ENCODE measurements around the gene FAXDC2. TPM values are rescaled to one million over a fixed set of nuclear protein-coding genes. Genes with fewer than 3 reads are reported as not detected.

FAXDC2 gene
- under 1 TPM in 1 of 2 donors, not detected in 1; 0.43 TPM for total RNA-seq

GRCh38 chr5:154850255-154851062 lies at the start of gene FAXDC2:
Gene FAXDC2, minus strand, starts transcription at chr5:154850603. Its CDS starts 12,425 bp downstream, at chr5:154838178.
- Mint-ChIP-seq H3K36me3 (ENCODE audit: insufficient read depth in 2 of 2) (peaks cover 0 to under 1% of the 10 kb centered on the region in 2 donors), H3K27ac (no peak within 1 kb of the TSS), H3K9me3 (no peaks in the 10 kb centered on the region), H3K27me3 (ENCODE audit: low read depth) (no peaks in the 10 kb centered on the region), H3K4me3 (peak within 1 kb of the TSS in 1 of 2 donors; percentile 15), H3K4me1 (ENCODE audit: low read depth) (peaks cover 17% of the 10 kb centered on the region)
- no peak for DNase-seq
- ATAC-seq (replicated peaks in 1 of 2) = peak; percentile 23 to 29

- H3K27ac Mint-ChIP-seq = no peak overlapping the region
- DNase-seq (no peak), ATAC-seq (replicated peaks in 1 of 2) (no peak)
- peaks cover 7 to 34% of the 10 kb centered on the region in 2 donors for H3K36me3 Mint-ChIP-seq (ENCODE audit: insufficient read depth in 2 of 2)
- no peaks in the 10 kb centered on the region for H3K4me1 Mint-ChIP-seq (ENCODE audit: low read depth)
- H3K4me3 Mint-ChIP-seq = no peak overlapping the region
- no peaks in the 10 kb centered on the region for H3K27me3 Mint-ChIP-seq (ENCODE audit: low read depth)
- H3K9me3 Mint-ChIP-seq = no peaks in the 10 kb centered on the region
Observed at GRCh38 chr5:154900066-154900465, 49.7 kb upstream of the FAXDC2 start.

- no peaks in the 10 kb centered on the region for H3K9me3 Mint-ChIP-seq
- no peaks in the 10 kb centered on the region for H3K27me3 Mint-ChIP-seq (ENCODE audit: low read depth)
- ATAC-seq (replicated peaks in 1 of 2) (no peak), DNase-seq (no peak)
- peak overlapping the region; percentile 42 for H3K27ac Mint-ChIP-seq
- no peak overlapping the region for H3K4me3 Mint-ChIP-seq
- H3K4me1 Mint-ChIP-seq (ENCODE audit: low read depth) = no peaks in the 10 kb centered on the region
- peaks cover 7 to 35% of the 10 kb centered on the region in 2 donors for H3K36me3 Mint-ChIP-seq (ENCODE audit: insufficient read depth in 2 of 2)
Observed at GRCh38 chr5:154899151-154899816, 48.9 kb upstream of the FAXDC2 start.

GRCh38 chr5:154898210-154898609 lies 47.8 kb upstream of the FAXDC2 start:
- Mint-ChIP-seq H3K4me1 (ENCODE audit: low read depth) (no peaks in the 10 kb centered on the region), H3K27ac (no peak overlapping the region), H3K9me3 (no peaks in the 10 kb centered on the region), H3K36me3 (ENCODE audit: insufficient read depth in 2 of 2) (peaks cover 5 to 34% of the 10 kb centered on the region in 2 donors), H3K4me3 (no peak overlapping the region), H3K27me3 (ENCODE audit: low read depth) (no peaks in the 10 kb centered on the region)
- ATAC-seq (replicated peaks in 1 of 2) (no peak), DNase-seq (no peak)

- H3K27me3 Mint-ChIP-seq (ENCODE audit: low read depth) = no peaks in the 10 kb centered on the region
- no peaks in the 10 kb centered on the region for H3K9me3 Mint-ChIP-seq
- no peaks in the 10 kb centered on the region for H3K4me1 Mint-ChIP-seq (ENCODE audit: low read depth)
- no peak for ATAC-seq (replicated peaks in 1 of 2)
- H3K36me3 Mint-ChIP-seq (ENCODE audit: insufficient read depth in 2 of 2) = peaks cover 6 to 32% of the 10 kb centered on the region in 2 donors
- H3K4me3 Mint-ChIP-seq = no peak overlapping the region
- no peak for DNase-seq
- peak overlapping the region; percentile 22 for H3K27ac Mint-ChIP-seq
Observed at GRCh38 chr5:154896562-154897165, 46.3 kb upstream of the FAXDC2 start.

DNA sequence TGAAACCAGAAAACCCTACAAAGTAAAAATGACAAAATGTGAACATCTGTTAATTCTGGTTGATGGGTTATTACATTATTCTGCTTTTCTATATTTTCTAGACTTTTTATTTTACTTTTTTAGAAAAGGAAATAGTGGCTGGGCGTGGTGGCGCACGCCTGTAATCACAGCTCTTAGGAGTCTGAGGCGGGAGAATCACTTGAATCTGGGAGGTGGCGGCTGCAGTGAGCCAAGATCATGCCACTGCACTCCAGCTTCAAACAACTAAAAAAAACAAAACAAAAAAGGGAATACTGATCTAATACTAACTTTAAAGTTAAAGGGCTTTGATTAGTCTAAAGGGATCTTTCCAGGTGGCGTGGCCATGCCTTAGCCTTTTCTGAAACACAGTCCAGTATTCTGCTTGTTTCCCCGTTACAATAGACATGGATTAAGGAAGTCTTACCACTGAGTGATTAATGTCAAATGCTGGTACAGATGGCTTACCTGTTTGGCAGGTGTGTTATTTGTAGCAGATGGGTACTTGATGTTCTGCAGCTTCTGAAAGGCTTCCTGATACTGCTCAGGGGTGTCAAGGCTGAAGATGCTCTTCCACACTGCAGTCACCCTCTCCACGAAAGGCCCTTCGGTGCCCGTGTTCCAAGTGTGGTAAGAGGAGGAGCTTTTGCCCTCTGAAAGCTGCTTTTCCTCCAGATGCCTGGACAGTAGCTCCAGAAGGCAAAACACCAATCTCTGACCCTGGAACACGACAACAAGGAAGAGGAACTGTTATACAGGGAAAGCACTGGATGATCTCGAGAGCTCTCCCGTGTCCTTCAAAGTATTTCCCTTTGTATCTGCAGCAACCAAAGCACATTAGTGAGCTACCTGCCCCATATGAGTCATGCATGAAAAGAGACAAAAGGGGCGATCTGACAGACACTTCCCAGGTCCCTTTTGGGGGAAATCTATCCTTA lies 45.5 kb upstream of the FAXDC2 start:
- peak overlapping the region; percentile 22 for H3K27ac Mint-ChIP-seq
- H3K9me3 Mint-ChIP-seq = no peaks in the 10 kb centered on the region
- no peak overlapping the region for H3K4me3 Mint-ChIP-seq
- ATAC-seq (replicated peaks in 1 of 2) = no peak
- no peaks in the 10 kb centered on the region for H3K27me3 Mint-ChIP-seq (ENCODE audit: low read depth)
- H3K4me1 Mint-ChIP-seq (ENCODE audit: low read depth) = no peaks in the 10 kb centered on the region
- peaks cover 8 to 36% of the 10 kb centered on the region in 2 donors for H3K36me3 Mint-ChIP-seq (ENCODE audit: insufficient read depth in 2 of 2)
- no peak for DNase-seq

DNA sequence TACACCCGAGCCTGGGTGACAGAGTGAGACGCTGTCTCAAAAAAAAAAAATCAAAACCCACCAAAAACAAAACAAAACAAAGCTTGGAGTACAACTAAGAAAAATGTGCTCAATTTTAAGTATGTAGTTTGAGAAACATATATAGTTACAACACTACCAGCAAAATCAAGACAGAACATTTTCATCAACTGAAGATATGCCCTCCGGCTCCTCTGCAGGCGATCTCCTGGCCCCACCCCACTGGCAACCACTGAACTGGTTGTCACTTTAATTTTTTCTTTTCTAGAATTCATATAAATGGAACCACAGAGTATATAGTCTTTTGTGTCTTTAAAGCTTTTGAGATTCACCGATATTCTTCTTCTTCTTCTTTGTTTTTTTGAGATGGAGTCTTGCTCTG lies 43.0 kb upstream of the FAXDC2 start:
- no peaks in the 10 kb centered on the region for H3K27me3 Mint-ChIP-seq (ENCODE audit: low read depth)
- H3K9me3 Mint-ChIP-seq = no peaks in the 10 kb centered on the region
- DNase-seq (no peak), ATAC-seq (replicated peaks in 1 of 2) (no peak)
- no peak overlapping the region for H3K4me3 Mint-ChIP-seq
- H3K27ac Mint-ChIP-seq = no peak overlapping the region
- H3K4me1 Mint-ChIP-seq (ENCODE audit: low read depth) = no peaks in the 10 kb centered on the region
- H3K36me3 Mint-ChIP-seq (ENCODE audit: insufficient read depth in 2 of 2) = peaks cover 15 to 44% of the 10 kb centered on the region in 2 donors

DNA sequence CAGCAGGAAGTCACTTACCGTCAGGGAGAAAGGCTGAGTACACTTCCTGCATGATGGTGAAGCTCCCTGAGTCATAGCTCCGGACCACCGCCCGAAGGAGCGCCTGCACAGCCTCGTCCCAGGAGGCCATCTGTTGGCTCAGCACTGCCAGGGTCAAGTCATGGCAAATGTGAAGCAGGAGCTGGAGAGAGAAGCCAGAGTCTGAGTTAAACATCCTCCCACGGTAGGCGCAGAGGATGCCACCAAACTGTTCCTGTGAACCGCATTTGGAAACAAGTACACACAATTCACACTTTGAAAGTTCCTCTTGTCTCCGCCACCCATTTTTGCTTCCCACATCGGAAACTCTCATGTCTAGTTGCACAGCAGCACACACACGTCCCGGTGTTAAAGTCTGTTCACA lies 42.0 kb upstream of the FAXDC2 start:
- ATAC-seq (replicated peaks in 1 of 2) (no peak), DNase-seq (no peak)
- Mint-ChIP-seq H3K27me3 (ENCODE audit: low read depth) (no peaks in the 10 kb centered on the region), H3K36me3 (ENCODE audit: insufficient read depth in 2 of 2) (peaks cover 18 to 47% of the 10 kb centered on the region in 2 donors), H3K27ac (no peak overlapping the region), H3K9me3 (peaks cover 0 to 2% of the 10 kb centered on the region in 2 donors), H3K4me3 (no peak overlapping the region), H3K4me1 (ENCODE audit: low read depth) (no peaks in the 10 kb centered on the region)

- H3K27me3 Mint-ChIP-seq (ENCODE audit: low read depth) = no peaks in the 10 kb centered on the region
- no peak overlapping the region for H3K4me3 Mint-ChIP-seq
- H3K4me1 Mint-ChIP-seq (ENCODE audit: low read depth) = no peaks in the 10 kb centered on the region
- no peak overlapping the region for H3K27ac Mint-ChIP-seq
- H3K9me3 Mint-ChIP-seq = peaks cover 8 to 18% of the 10 kb centered on the region in 2 donors
- DNase-seq (no peak), ATAC-seq (replicated peaks in 1 of 2) (no peak)
- peaks cover 43 to 77% of the 10 kb centered on the region in 2 donors for H3K36me3 Mint-ChIP-seq (ENCODE audit: insufficient read depth in 2 of 2)
Observed at GRCh38 chr5:154885439-154885838, 35.0 kb upstream of the FAXDC2 start.

GRCh38 chr5:154884424-154884823 lies 34.0 kb upstream of the FAXDC2 start:
- DNase-seq (no peak), ATAC-seq (replicated peaks in 1 of 2) (no peak)
- H3K36me3 Mint-ChIP-seq (ENCODE audit: insufficient read depth in 2 of 2) = peaks cover 42 to 81% of the 10 kb centered on the region in 2 donors
- no peak overlapping the region for H3K27ac Mint-ChIP-seq
- peaks cover 8 to 24% of the 10 kb centered on the region in 2 donors for H3K9me3 Mint-ChIP-seq
- H3K27me3 Mint-ChIP-seq (ENCODE audit: low read depth) = no peaks in the 10 kb centered on the region
- no peak overlapping the region for H3K4me3 Mint-ChIP-seq
- H3K4me1 Mint-ChIP-seq (ENCODE audit: low read depth) = no peaks in the 10 kb centered on the region

- H3K4me3 Mint-ChIP-seq = no peak overlapping the region
- no peaks in the 10 kb centered on the region for H3K4me1 Mint-ChIP-seq (ENCODE audit: low read depth)
- H3K9me3 Mint-ChIP-seq = peaks cover 19 to 26% of the 10 kb centered on the region in 2 donors
- DNase-seq (no peak), ATAC-seq (replicated peaks in 1 of 2) (no peak)
- peaks cover 46 to 75% of the 10 kb centered on the region in 2 donors for H3K36me3 Mint-ChIP-seq (ENCODE audit: insufficient read depth in 2 of 2)
- H3K27me3 Mint-ChIP-seq (ENCODE audit: low read depth) = no peaks in the 10 kb centered on the region
- H3K27ac Mint-ChIP-seq = no peak overlapping the region
Observed at GRCh38 chr5:154881986-154882385, 31.6 kb upstream of the FAXDC2 start.

GRCh38 chr5:154878642-154879335 lies 28.4 kb upstream of the FAXDC2 start:
- H3K36me3 Mint-ChIP-seq (ENCODE audit: insufficient read depth in 2 of 2) = peaks cover 46 to 72% of the 10 kb centered on the region in 2 donors
- H3K27me3 Mint-ChIP-seq (ENCODE audit: low read depth) = no peaks in the 10 kb centered on the region
- no peak for ATAC-seq (replicated peaks in 1 of 2)
- H3K4me3 Mint-ChIP-seq = no peak overlapping the region
- DNase-seq = no peak
- H3K27ac Mint-ChIP-seq = no peak overlapping the region
- H3K4me1 Mint-ChIP-seq (ENCODE audit: low read depth) = no peaks in the 10 kb centered on the region
- peaks cover 11 to 18% of the 10 kb centered on the region in 2 donors for H3K9me3 Mint-ChIP-seq

Data from activated T-cell treated with anti-CD3 and anti-CD28 coated beads, Interleukin-2, amount 50 U/mL, for 72 hours (primary cell).